Esophagus (tissue), 2 donors: ENCODE measurements around the gene RALGAPA2. TPM values are rescaled to one million over a fixed set of nuclear protein-coding genes. Genes with fewer than 3 reads are reported as not detected.

Experiments
- H3K27ac ChIP-seq, 2 donors: one replicate each; pipeline ENCODE4 v1.5.1; 2013; ENCODE audit warnings: low read depth in 2 of 2, mild to moderate bottlenecking in 2 of 2, inconsistent platforms in 1 of 2, low read length in 1 of 2, moderate library complexity in 1 of 2
- H3K27me3 ChIP-seq, 2 donors: one replicate each; pipeline ENCODE4 v1.6.1; 2013; ENCODE audit warnings: low read length in 2 of 2, control low read depth in 1 of 2, mild to moderate bottlenecking in 1 of 2; ENCODE audit not compliant: insufficient read depth in 2 of 2, control insufficient read depth in 1 of 2
- H3K36me3 ChIP-seq, 2 donors: one replicate each; pipeline ENCODE4 v1.6.1; 2013; ENCODE audit warnings: low read length in 1 of 2; ENCODE audit not compliant: control insufficient read depth in 2 of 2, insufficient read depth in 2 of 2
- H3K4me1 ChIP-seq, 2 donors: one replicate each; pipeline ENCODE4 v1.6.1; 2013; ENCODE audit warnings: low read length in 1 of 2; ENCODE audit not compliant: control insufficient read depth in 2 of 2, insufficient read depth in 2 of 2
- H3K4me3 ChIP-seq, 2 donors: one replicate each; pipeline ENCODE4 v1.5.1; 2013; ENCODE audit warnings: low read length in 2 of 2, mild to moderate bottlenecking in 2 of 2, low read depth in 1 of 2, moderate library complexity in 1 of 2
- H3K9me3 ChIP-seq, 2 donors: one replicate each; pipeline ENCODE4 v1.6.1; 2013; ENCODE audit warnings: mild to moderate bottlenecking in 2 of 2, low read depth in 1 of 2, low read length in 1 of 2, moderate library complexity in 1 of 2; ENCODE audit not compliant: control insufficient read depth in 2 of 2, insufficient read depth in 1 of 2
- WGBS, 2 donors: extraction: QIAGEN DNeasy Blood & Tissue Kit; methylation state at CpG; one replicate each; pipeline ENCODE4 v1.1.7; 2013; 5-methylcytosine and 5-hydroxymethylcytosine counted together
- polyA plus RNA-seq, 2 donors: library from polyadenylated mRNA; stranded (reverse); fragments of 200-250 nt; gene quantifications; one replicate each; pipeline ENCODE4 v1.2.3, GENCODE V29; 2013
- donor health status: healthy with polysubstance abuse.
- donor health status: Bipolar disorder and iron deficiency.

Gene RALGAPA2
- polyA plus RNA-seq, 2 donors = 3.5 to 3.7 TPM

DNA sequence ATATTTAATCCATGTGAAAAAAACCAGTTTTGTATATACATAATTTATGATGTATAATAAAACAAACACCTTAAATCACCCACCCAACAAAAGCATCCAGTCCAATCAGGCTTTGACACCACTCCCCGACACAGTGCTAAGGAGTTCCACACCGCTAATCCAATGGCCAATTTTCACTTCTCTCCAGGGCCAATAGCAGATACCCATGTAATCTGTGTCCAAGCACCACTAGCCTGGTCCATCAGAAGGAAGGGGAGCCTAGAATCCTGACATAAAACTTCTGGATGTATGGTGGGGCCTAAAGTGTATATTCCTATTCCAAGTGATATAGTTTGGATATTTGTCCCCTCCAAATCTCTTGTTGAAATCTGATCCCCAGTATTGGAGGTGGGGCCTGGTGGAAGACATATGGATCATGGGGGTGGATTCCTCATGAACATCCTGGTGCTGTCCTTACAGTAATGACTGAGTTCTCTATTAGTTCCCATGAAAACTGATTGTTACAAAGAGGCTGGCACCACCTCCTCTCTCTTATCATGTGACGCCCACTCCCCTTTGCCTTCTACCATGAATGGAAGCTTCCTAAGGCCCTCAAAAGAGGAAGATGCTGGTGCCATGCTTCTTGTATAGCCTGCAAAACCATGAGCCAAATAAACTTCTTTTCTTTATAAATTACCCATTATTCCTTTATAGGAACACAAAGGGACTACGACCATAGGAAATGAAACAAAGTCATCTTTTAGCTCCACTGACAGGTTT is 20.8 kb downstream of the RALGAPA2 start:
- no peaks in the 10 kb centered on the region for H3K27me3 ChIP-seq
- 94 to 96% methylated on average over 4 of the region's 4 CpGs for WGBS, 2 donors
- H3K9me3 ChIP-seq = no peaks in the 10 kb centered on the region
- peaks cover 0 to 3% of the 10 kb centered on the region in 2 donors for H3K4me1 ChIP-seq
- H3K36me3 ChIP-seq = no peaks in the 10 kb centered on the region
- H3K4me3 ChIP-seq = no peak overlapping the region
- no peak overlapping the region for H3K27ac ChIP-seq

- no peak overlapping the region for H3K4me3 ChIP-seq
- peaks cover 0 to 3% of the 10 kb centered on the region in 2 donors for H3K4me1 ChIP-seq
- no peak overlapping the region for H3K27ac ChIP-seq
- H3K36me3 ChIP-seq = no peaks in the 10 kb centered on the region
- H3K27me3 ChIP-seq = no peaks in the 10 kb centered on the region
- no peaks in the 10 kb centered on the region for H3K9me3 ChIP-seq
- 91 to 92% methylated on average over 8 of the region's 8 CpGs for WGBS, 2 donors
These were observed 21.6 kb downstream of the RALGAPA2 start for GRCh38 chr20:20690676-20691476.

DNA sequence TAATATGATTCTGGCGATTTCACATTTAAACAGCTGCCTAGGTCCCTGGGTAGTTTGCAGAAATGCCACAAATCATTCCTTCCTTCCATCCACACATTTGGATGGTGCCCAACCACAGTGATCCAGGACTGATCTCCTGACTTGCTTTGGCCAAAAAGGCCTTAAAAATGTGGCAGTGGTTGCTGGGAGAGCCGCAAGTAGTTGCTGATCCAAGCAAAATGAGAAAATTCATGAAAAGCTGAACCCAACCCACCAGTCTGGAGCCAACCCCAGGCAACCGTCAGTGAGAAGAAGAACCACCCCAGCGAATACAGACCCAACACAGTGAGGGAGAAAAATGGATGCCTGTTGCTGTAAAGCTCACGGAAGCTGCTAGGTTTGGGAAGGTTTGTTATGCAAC is 25.1 kb downstream of the RALGAPA2 start:
- H3K36me3 ChIP-seq = no peaks in the 10 kb centered on the region
- no peak overlapping the region for H3K27ac ChIP-seq
- peaks cover 0 to 3% of the 10 kb centered on the region in 2 donors for H3K4me1 ChIP-seq
- H3K4me3 ChIP-seq = no peak overlapping the region
- H3K27me3 ChIP-seq = no peaks in the 10 kb centered on the region
- 92 to 93% methylated on average over 5 of the region's 5 CpGs for WGBS, 2 donors
- no peaks in the 10 kb centered on the region for H3K9me3 ChIP-seq

- Histone ChIP-seq H3K36me3 (no peaks in the 10 kb centered on the region), H3K4me3 (no peak overlapping the region), H3K9me3 (no peaks in the 10 kb centered on the region), H3K27ac (no peak overlapping the region), H3K4me1 (peaks cover 0 to under 1% of the 10 kb centered on the region in 2 donors), H3K27me3 (no peaks in the 10 kb centered on the region)
- WGBS, 2 donors = 70 to 73% methylated on average over 3 of the region's 3 CpGs
These were observed 26.8 kb downstream of the RALGAPA2 start for GRCh38 chr20:20685635-20686034.

GRCh38 chr20:20683481-20684321 is 28.7 kb downstream of the RALGAPA2 start:
- Histone ChIP-seq H3K27me3 (no peaks in the 10 kb centered on the region), H3K36me3 (peaks cover 0 to under 1% of the 10 kb centered on the region in 2 donors), H3K4me1 (no peaks in the 10 kb centered on the region), H3K4me3 (no peak overlapping the region), H3K9me3 (no peaks in the 10 kb centered on the region), H3K27ac (no peak overlapping the region)
- 86 to 88% methylated on average over 10 of the region's 10 CpGs for WGBS, 2 donors

DNA sequence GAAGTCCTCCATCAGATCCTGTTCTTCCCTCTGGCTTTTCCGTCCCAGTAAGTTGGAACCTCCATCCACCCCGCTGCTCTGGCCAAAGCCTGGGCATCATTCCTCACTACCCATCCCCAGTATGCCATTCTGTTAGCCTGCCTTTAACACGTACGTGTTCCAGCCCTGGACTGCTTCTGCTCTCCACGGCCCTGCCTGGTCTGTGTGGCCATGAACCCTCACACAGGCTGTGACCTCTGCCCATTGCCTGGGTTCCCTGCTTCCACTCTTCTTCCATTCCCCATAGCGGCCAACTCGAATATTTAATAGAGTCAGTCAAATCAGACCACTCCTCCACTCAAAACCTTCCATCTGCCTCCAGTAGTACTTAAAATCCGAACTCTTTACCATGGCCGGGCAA is 29.4 kb downstream of the RALGAPA2 start:
- no peak overlapping the region for H3K4me3 ChIP-seq
- H3K27ac ChIP-seq = no peak overlapping the region
- H3K36me3 ChIP-seq = peaks cover 2 to 4% of the 10 kb centered on the region in 2 donors
- 91 to 97% methylated on average over 9 of the region's 9 CpGs for WGBS, 2 donors
- H3K9me3 ChIP-seq = no peaks in the 10 kb centered on the region
- H3K27me3 ChIP-seq = no peaks in the 10 kb centered on the region
- no peaks in the 10 kb centered on the region for H3K4me1 ChIP-seq

DNA sequence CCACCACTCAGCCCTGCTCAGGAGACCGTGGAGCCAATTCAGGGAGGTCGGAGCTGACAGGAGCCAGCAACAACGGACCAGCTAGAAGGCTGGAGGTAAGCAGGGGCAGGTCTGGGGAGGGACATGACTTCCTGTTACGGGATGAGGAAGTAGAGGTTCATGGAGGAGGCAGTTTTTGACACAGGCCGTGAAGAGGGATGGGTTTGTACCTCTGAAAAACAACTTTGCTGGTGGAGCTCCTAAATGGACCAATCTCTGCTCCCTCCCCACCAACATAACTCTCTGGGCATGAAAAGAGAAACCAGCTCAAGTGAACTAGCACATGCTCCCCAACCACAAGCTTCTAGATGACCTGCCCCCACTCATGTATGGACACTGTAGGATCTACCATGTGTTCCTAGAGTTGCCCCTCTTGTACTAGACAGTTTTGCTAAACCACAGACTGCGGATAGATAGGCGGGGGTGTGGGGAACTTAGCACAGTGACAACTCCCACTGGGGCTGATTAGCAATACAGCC is 31.4 kb downstream of the RALGAPA2 start:
- no peak overlapping the region for H3K27ac ChIP-seq
- H3K27me3 ChIP-seq = no peaks in the 10 kb centered on the region
- H3K4me1 ChIP-seq = no peaks in the 10 kb centered on the region
- WGBS, 2 donors = 82 to 88% methylated on average over 7 of the region's 7 CpGs
- H3K4me3 ChIP-seq = no peak overlapping the region
- no peaks in the 10 kb centered on the region for H3K9me3 ChIP-seq
- H3K36me3 ChIP-seq = peaks cover 2 to 4% of the 10 kb centered on the region in 2 donors

- Histone ChIP-seq H3K27ac (no peak overlapping the region), H3K27me3 (no peaks in the 10 kb centered on the region), H3K36me3 (peaks cover 2 to 4% of the 10 kb centered on the region in 2 donors), H3K9me3 (no peaks in the 10 kb centered on the region), H3K4me1 (no peaks in the 10 kb centered on the region), H3K4me3 (no peak overlapping the region)
- WGBS, 2 donors = 88 to 95% methylated on average over 3 of the region's 3 CpGs
These were observed 33.1 kb downstream of the RALGAPA2 start for GRCh38 chr20:20679316-20679715.

GRCh38 chr20:20677186-20677585 is 35.3 kb downstream of the RALGAPA2 start:
- H3K4me3 ChIP-seq = no peak overlapping the region
- no peak overlapping the region for H3K27ac ChIP-seq
- H3K27me3 ChIP-seq = no peaks in the 10 kb centered on the region
- 51 to 71% methylated on average over 3 of the region's 3 CpGs for WGBS, 2 donors
- no peaks in the 10 kb centered on the region for H3K4me1 ChIP-seq
- no peaks in the 10 kb centered on the region for H3K9me3 ChIP-seq
- peaks cover 2 to 4% of the 10 kb centered on the region in 2 donors for H3K36me3 ChIP-seq
